Measurements from ENCODE around the gene SIK3.

Gene SIK3

GRCh38 chr11:116865696-116866095, 232.5 kb downstream of the SIK3 start:
- no peaks in the 10 kb centered on the region for H4K20me1 ChIP-seq (ENCODE audit: insufficient read depth)
- no peak overlapping the region for H2AFZ ChIP-seq (ENCODE audit: low read depth)
- no peak overlapping the region for H3K27ac ChIP-seq
- no peaks in the 10 kb centered on the region for H3K79me2 ChIP-seq (ENCODE audit: insufficient read depth, low read depth)
- H3K9ac ChIP-seq: no peak overlapping the region
- H3K36me3 ChIP-seq (ENCODE audit: insufficient read depth): no peaks in the 10 kb centered on the region
- H3K4me1 ChIP-seq (ENCODE audit: low read depth, poor library complexity, severe bottlenecking): no peaks in the 10 kb centered on the region
- H3K4me2 ChIP-seq: no peak overlapping the region
- no peak for TF ChIP-seq CTCF (conservative IDR thresholded peaks at IDR 0.05; ENCODE audit: low read depth, low read length)
- no peak overlapping the region for H3K4me3 ChIP-seq (IDR thresholded peaks at IDR 0.05; ENCODE audit: insufficient read depth, low read depth, low read length)
- H3K27me3 ChIP-seq (ENCODE audit: insufficient read depth, low read depth): no peaks in the 10 kb centered on the region

GRCh38 chr11:116864531-116864930, 233.7 kb downstream of the SIK3 start:
- H3K36me3 ChIP-seq (ENCODE audit: insufficient read depth): no peaks in the 10 kb centered on the region
- no peak overlapping the region for H3K4me3 ChIP-seq (IDR thresholded peaks at IDR 0.05; ENCODE audit: insufficient read depth, low read depth, low read length)
- H3K27me3 ChIP-seq (ENCODE audit: insufficient read depth, low read depth): no peaks in the 10 kb centered on the region
- no peak overlapping the region for H3K4me2 ChIP-seq
- H4K20me1 ChIP-seq (ENCODE audit: insufficient read depth): no peaks in the 10 kb centered on the region
- TF ChIP-seq CTCF (conservative IDR thresholded peaks at IDR 0.05; ENCODE audit: low read depth, low read length): no peak
- H3K4me1 ChIP-seq (ENCODE audit: low read depth, poor library complexity, severe bottlenecking): no peaks in the 10 kb centered on the region
- H3K9ac ChIP-seq: no peak overlapping the region
- H2AFZ ChIP-seq (ENCODE audit: low read depth): no peak overlapping the region
- no peak overlapping the region for H3K27ac ChIP-seq
- no peaks in the 10 kb centered on the region for H3K79me2 ChIP-seq (ENCODE audit: insufficient read depth, low read depth)

- Histone ChIP-seq H4K20me1 (ENCODE audit: insufficient read depth) (no peaks in the 10 kb centered on the region), H3K4me2 (no peak overlapping the region), H3K4me1 (ENCODE audit: low read depth, poor library complexity, severe bottlenecking) (no peaks in the 10 kb centered on the region), H2AFZ (ENCODE audit: low read depth) (no peak overlapping the region), H3K4me3 (IDR thresholded peaks at IDR 0.05; ENCODE audit: insufficient read depth, low read depth, low read length) (no peak overlapping the region), H3K9ac (no peak overlapping the region), H3K79me2 (ENCODE audit: insufficient read depth, low read depth) (no peaks in the 10 kb centered on the region), H3K27ac (no peak overlapping the region), H3K27me3 (ENCODE audit: insufficient read depth, low read depth) (no peaks in the 10 kb centered on the region), H3K36me3 (ENCODE audit: insufficient read depth) (no peaks in the 10 kb centered on the region)
- TF ChIP-seq CTCF (conservative IDR thresholded peaks at IDR 0.05; ENCODE audit: low read depth, low read length): no peak
Measured at GRCh38 chr11:116862951-116863350, 235.3 kb downstream of the SIK3 start.

- Histone ChIP-seq H3K4me1 (ENCODE audit: low read depth, poor library complexity, severe bottlenecking) (no peaks in the 10 kb centered on the region), H4K20me1 (ENCODE audit: insufficient read depth) (no peaks in the 10 kb centered on the region), H3K4me2 (no peak overlapping the region), H3K4me3 (IDR thresholded peaks at IDR 0.05; ENCODE audit: insufficient read depth, low read depth, low read length) (no peak overlapping the region), H3K27me3 (ENCODE audit: insufficient read depth, low read depth) (no peaks in the 10 kb centered on the region), H2AFZ (ENCODE audit: low read depth) (no peak overlapping the region), H3K27ac (no peak overlapping the region), H3K36me3 (ENCODE audit: insufficient read depth) (no peaks in the 10 kb centered on the region), H3K79me2 (ENCODE audit: insufficient read depth, low read depth) (no peaks in the 10 kb centered on the region), H3K9ac (no peak overlapping the region)
- no peak for TF ChIP-seq CTCF (conservative IDR thresholded peaks at IDR 0.05; ENCODE audit: low read depth, low read length)
Measured at GRCh38 chr11:116862185-116862584, 236.0 kb downstream of the SIK3 start.

GRCh38 chr11:116861539-116861938, 236.7 kb downstream of the SIK3 start:
- Histone ChIP-seq H2AFZ (ENCODE audit: low read depth) (no peak overlapping the region), H3K4me2 (no peak overlapping the region), H3K36me3 (ENCODE audit: insufficient read depth) (no peaks in the 10 kb centered on the region), H3K9ac (no peak overlapping the region), H3K79me2 (ENCODE audit: insufficient read depth, low read depth) (no peaks in the 10 kb centered on the region), H3K4me3 (IDR thresholded peaks at IDR 0.05; ENCODE audit: insufficient read depth, low read depth, low read length) (no peak overlapping the region), H4K20me1 (ENCODE audit: insufficient read depth) (no peaks in the 10 kb centered on the region), H3K4me1 (ENCODE audit: low read depth, poor library complexity, severe bottlenecking) (no peaks in the 10 kb centered on the region), H3K27ac (no peak overlapping the region), H3K27me3 (ENCODE audit: insufficient read depth, low read depth) (no peaks in the 10 kb centered on the region)
- no peak for TF ChIP-seq CTCF (conservative IDR thresholded peaks at IDR 0.05; ENCODE audit: low read depth, low read length)
